ENCODE results near the gene HLF. TPM values are rescaled to one million over a fixed set of nuclear protein-coding genes. Genes with fewer than 3 reads are reported as not detected.
A peak's percentile ranks its signal among the peaks of the same experiment; 100 is the strongest.

HLF gene
- total and polyA plus RNA-seq, 2 of the 4 experiments (the other 2 are of a cell fraction) = 0.18 TPM; not detected in 1

DNA sequence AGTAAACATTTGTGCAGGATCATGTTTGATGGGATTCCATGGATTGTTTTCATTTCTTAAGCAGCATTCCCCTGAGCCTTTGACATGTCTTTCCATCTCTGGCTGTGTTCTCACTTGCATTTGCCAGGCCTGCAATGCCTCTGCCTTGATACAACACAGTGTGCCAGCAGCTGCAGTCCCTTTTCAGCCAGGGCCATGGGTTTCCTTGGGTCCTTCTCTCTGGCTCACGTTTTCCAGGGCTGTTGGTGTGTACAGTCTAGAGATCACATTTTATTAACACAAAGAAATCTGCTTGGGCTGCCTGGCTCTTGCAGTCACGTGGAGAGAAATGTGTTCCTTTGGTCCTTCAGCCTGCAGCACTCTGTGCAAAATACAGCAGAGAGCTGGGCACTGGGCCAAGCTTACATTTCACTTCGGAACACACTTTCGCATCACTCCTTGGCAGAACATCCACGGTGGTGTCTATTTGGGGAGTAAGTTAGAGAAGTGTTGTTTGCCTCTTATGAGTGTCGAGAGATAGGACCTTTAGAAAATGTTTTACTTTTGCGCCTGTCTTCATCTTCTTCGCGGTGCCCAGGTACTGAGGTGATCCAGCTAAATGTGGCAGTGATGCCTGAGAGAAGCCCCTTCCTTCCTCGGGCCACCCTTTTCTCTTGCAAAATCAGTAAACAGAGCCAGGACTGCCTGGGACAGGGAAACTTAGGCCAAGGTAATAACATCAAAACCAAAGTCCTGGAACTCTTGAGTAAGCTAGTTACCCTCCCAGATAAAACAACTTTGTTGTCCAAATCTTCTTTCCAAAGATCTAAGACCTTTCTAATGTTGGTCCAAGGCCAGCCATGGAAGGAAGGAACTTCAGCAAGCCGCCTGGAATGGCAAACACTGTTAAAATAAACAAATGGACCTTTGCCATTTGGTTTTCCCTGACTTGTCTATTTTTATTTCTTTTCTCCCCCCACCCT, 20.9 kb downstream of the HLF start:
- in situ Hi-C loops (cut with MboI; ENCODE audit: low sequenced_read_pairs) = no loop called here
- H3K27ac ChIP-seq (ENCODE audit: insufficient read depth, low read length) = peak overlapping the region; percentile 32; the same call in 1 of the 2 replicates
- no peak overlapping the region for H2BK120ac ChIP-seq (ENCODE audit: low read depth, low read length)
- peaks cover 5% of the 10 kb centered on the region; the same call in 1 of the 2 replicates for H3K4me1 ChIP-seq (ENCODE audit: control insufficient read depth, insufficient read depth, low read length)
- no CpG with 5 or more reads among the region's 11 CpGs for WGBS, 2 experiments (ENCODE audit: extremely low coverage in 2 of 2, insufficient read length in 1 of 2)
- H4K91ac ChIP-seq (ENCODE audit: insufficient read depth, low read depth, low read length) = no peak overlapping the region
- H3K14ac ChIP-seq (replicated peaks; ENCODE audit: low read depth, low read length) = no peak overlapping the region
- no peaks in the 10 kb centered on the region for H4K20me1 ChIP-seq (ENCODE audit: insufficient read depth, low read length)
- TF ChIP-seq RFX5 (IDR thresholded peaks at IDR 0.05; ENCODE audit: low read depth, low read length) (no peak), BHLHE40 (IDR thresholded peaks at IDR 0.05; ENCODE audit: low read depth, low read length) (no peak)
- TF ChIP-seq, protein P1, sequence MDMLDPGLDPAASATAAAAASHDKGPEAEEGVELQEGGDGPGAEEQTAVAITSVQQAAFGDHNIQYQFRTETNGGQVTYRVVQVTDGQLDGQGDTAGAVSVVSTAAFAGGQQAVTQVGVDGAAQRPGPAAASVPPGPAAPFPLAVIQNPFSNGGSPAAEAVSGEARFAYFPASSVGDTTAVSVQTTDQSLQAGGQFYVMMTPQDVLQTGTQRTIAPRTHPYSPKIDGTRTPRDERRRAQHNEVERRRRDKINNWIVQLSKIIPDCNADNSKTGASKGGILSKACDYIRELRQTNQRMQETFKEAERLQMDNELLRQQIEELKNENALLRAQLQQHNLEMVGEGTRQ (IDR thresholded peaks at IDR 0.05; ENCODE audit: low read depth, low read length) = peak; percentile 51; the same call in 1 of the 2 replicates
- no peak overlapping the region for H2BK20ac ChIP-seq (ENCODE audit: low read depth, low read length)
- no peak overlapping the region for H2AK5ac ChIP-seq (ENCODE audit: low read depth, low read length)
- no peak overlapping the region for H3K56ac ChIP-seq (ENCODE audit: extremely low read depth, insufficient read depth, low read length)
- H3K18ac ChIP-seq (ENCODE audit: low read depth, low read length) = no peak overlapping the region
- H2BK15ac ChIP-seq (ENCODE audit: low read depth, low read length) = no peak overlapping the region
- no TSS peak for BruUV-seq (replicated peaks)
- H4K5ac ChIP-seq (ENCODE audit: low read depth, low read length) = no peak overlapping the region
- no peaks in the 10 kb centered on the region for H3K9me1 ChIP-seq (ENCODE audit: insufficient read depth, low read length)
- dilution Hi-C loops (cut with HindIII; ENCODE audit: low sequenced_read_pairs, unreplicated experiment) = no loop called here
- peak overlapping the region; percentile 55; the same call in 1 of the 2 replicates for H3K4me2 ChIP-seq (ENCODE audit: low read depth, low read length)
- intact Hi-C loops (cut with micrococcal nuclease) = no loop called here
- DNase-seq = peak; percentile 68
- H3K79me1 ChIP-seq (ENCODE audit: low read depth in 1 of 2, low read length in 2 of 2) = no peaks in the 10 kb centered on the region
- no peaks in the 10 kb centered on the region for H3K9me3 ChIP-seq (ENCODE audit: control insufficient read depth, insufficient read depth, low read length)
- no peak overlapping the region for H3K9ac ChIP-seq (ENCODE audit: low read depth, low read length)
- no peaks in the 10 kb centered on the region for H3K36me3 ChIP-seq (ENCODE audit: control insufficient read depth, insufficient read depth, low read length)
- H2BK5ac ChIP-seq (ENCODE audit: low read depth, low read length, poor library complexity, severe bottlenecking) = no peak overlapping the region
- no peak overlapping the region for H3K4ac ChIP-seq (ENCODE audit: low read depth, low read length)
- H4K8ac ChIP-seq (ENCODE audit: low read depth in 2 of 2, low read length in 2 of 2) = no peak overlapping the region
- no peak overlapping the region for H3K23ac ChIP-seq (ENCODE audit: low read depth, low read length)
- H2AFZ ChIP-seq (replicated peaks; ENCODE audit: low read length, poor library complexity) = peak overlapping the region; percentile 44
- no peak overlapping the region for H3K4me3 ChIP-seq (ENCODE audit: insufficient read depth, low read depth, low read length)
- H2AK9ac ChIP-seq (replicated peaks; ENCODE audit: low read depth, low read length, poor library complexity) = no peak overlapping the region
- no peaks in the 10 kb centered on the region; the same call in 1 of the 2 replicates for H3K27me3 ChIP-seq (ENCODE audit: control insufficient read depth, insufficient read depth, low read length)
- ChIA-PET POLR2A (ENCODE audit: unreplicated experiment) (no interaction called here), CTCF (no interaction called here)
- ATAC-seq (ENCODE audit: low read depth) = peak; percentile 71

Measured in IMR-90 (cell line).